ENCODE results near the gene APRT.

DNA sequence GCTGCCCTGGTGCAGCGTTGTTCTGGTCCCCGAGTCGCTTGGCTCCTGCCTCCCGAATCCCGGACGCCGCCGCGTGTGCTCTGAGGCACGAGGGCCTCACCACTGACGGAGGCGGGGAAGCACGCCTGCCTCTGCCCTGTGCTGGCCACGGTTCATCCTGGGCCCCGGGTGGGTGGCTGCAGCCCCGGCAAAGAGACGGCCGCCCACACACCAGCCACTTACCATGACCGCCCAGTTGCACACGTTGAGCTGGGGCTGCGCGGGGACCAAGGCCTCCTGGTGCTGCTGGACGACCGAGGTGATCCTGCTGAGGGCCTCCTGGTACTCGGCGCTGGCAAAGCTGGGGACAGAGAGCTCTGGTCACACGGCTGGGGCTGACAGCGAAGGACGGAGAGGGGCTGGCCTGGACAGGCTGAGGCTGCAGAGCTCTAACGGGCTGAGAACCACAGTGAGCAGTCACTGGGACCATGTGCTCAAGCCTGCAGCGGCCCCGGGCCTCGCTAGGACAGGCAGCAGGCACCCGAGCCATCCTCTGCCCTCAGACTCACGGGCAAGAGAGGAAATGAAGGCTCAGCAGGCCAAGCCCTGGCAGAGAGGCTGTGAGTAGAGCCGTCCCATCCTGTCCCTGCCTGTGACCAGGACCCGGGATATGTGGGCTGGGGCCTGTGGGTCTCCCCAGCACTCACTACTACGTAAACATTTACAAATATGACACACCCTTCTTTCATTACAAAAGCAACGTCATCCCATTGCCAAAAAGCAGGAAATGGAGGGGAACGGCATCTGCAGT lies 6.3 kb upstream of the APRT start:
- TF ChIP-seq CTCF (IDR thresholded peaks at IDR 0.05; ENCODE audit: insufficient read depth, low read length) = no peak
- TF ChIP-seq POLR2AphosphoS5 (IDR thresholded peaks at IDR 0.05; ENCODE audit: low read depth) = peak; percentile 15; the same call in 1 of the 2 replicates
